ENCODE measurements around the gene GMPR. TPM values are rescaled to one million over a fixed set of nuclear protein-coding genes. Genes with fewer than 3 reads are reported as not detected.

GMPR gene
- polyA plus RNA-seq, 1 experiment, result 8.6 TPM

DNA sequence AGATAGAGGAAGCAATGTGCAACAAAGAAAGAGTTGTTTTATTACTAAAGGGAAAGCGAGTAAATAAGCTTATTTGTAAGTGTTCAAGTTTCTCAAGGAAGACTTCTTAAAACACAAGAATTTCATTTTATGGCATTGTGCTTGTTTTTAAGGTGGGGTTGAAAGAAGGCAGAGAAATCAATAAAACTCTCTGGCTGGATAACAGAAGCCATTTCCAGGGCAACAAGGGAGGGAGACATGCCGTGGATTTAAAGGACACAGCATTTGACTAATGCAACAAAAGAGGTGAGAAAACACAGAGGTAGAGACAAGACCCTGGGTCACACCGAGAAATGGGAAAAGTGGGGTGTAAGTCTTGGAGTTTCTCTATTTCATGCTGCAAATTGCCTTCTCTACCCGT, 28.8 kb upstream of the GMPR start:
- DNase-seq (ENCODE audit: low read depth, low spot score), result no peak
- ChIA-PET POLR2A (no interaction called here), CTCF (interaction anchor here (12.1 kb wide), 1 partner anchor 517 kb away, joined by 143 read pairs; no protein-coding TSS in a partner anchor)

DNA sequence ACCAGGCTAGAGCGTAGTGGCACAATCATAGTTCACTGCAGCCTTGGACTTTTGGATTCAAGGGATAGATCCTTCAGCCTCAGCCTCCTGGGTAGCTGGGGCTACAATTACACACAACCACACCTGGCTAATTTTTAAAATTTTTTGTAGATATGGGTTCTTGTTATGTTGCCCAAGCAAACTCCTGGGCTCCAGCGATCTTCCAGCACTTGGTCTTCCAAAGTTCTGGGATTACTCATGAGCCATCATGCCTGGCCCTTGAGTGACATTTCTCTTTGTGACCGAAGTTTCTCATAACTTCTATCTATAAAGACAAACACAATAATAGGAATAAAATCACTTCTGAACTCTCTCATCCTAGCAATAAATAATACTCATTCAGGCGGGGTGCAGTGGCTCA, 26.1 kb upstream of the GMPR start:
- H3K9me3 ChIP-seq (ENCODE audit: control insufficient read depth, insufficient read depth, low read length), result peaks cover 7% of the 10 kb centered on the region; the same call in 1 of the 2 replicates
- no peak overlapping the region for H3K27ac ChIP-seq (ENCODE audit: low read depth, low read length)
- no peak for DNase-seq (ENCODE audit: low read depth, low spot score)
- H3K27me3 ChIP-seq (ENCODE audit: control insufficient read depth, insufficient read depth, low read length), result no peaks in the 10 kb centered on the region
- H3K4me3 ChIP-seq (ENCODE audit: low read depth, low read length), result no peak overlapping the region
- TF ChIP-seq, protein P1, sequence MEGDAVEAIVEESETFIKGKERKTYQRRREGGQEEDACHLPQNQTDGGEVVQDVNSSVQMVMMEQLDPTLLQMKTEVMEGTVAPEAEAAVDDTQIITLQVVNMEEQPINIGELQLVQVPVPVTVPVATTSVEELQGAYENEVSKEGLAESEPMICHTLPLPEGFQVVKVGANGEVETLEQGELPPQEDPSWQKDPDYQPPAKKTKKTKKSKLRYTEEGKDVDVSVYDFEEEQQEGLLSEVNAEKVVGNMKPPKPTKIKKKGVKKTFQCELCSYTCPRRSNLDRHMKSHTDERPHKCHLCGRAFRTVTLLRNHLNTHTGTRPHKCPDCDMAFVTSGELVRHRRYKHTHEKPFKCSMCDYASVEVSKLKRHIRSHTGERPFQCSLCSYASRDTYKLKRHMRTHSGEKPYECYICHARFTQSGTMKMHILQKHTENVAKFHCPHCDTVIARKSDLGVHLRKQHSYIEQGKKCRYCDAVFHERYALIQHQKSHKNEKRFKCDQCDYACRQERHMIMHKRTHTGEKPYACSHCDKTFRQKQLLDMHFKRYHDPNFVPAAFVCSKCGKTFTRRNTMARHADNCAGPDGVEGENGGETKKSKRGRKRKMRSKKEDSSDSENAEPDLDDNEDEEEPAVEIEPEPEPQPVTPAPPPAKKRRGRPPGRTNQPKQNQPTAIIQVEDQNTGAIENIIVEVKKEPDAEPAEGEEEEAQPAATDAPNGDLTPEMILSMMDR (IDR thresholded peaks at IDR 0.05; ENCODE audit: low read depth, low read length), result no peak
- ChIA-PET CTCF (interaction anchor here (0.8 kb wide), 1 partner anchor 30 kb away, joined by 4 read pairs; no protein-coding TSS in a partner anchor), POLR2A (no interaction called here)

More for the DNA sequence above, 28.8 kb upstream of the GMPR start:
- Histone ChIP-seq H3K27ac (ENCODE audit: low read depth, low read length) (no peak overlapping the region), H3K27me3 (ENCODE audit: control insufficient read depth, insufficient read depth, low read length) (no peaks in the 10 kb centered on the region), H3K9me3 (ENCODE audit: control insufficient read depth, insufficient read depth, low read length) (no peaks in the 10 kb centered on the region), H3K4me3 (ENCODE audit: low read depth, low read length) (no peak overlapping the region)
- TF ChIP-seq, protein P1 (IDR thresholded peaks at IDR 0.05; ENCODE audit: low read depth, low read length), result no peak

DNA sequence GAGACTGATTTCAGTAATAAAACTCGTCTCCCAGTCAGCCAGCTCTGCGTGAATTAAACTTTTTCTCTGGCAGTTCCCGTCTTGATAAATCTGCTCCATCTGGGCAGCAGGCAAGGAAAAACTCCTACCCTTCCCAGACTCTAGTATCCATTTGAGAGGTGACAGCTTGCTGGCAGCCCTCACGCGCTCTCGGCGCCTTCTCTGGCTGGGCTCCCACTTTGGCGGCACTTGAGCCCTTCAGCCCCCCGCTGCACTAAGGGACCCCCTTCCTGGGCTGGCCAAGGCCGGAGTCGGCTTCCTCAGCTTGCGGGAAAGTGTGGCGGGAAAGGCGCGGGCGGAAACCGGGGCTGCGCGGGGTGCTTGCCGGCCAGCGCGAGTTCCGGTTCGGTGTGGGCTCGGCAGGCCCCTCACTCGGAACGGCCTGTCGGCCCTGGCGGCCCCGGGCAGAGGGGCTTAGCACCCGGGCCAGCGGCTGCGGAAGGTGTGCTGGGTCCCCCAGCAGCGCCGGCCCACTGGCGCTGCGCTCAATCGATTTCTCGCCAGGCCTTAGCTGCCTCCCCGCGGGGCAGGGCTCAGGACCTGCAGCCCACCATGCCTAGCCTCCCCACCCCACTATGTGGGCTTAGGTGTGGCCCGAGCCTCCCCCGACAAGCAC, 21.8 kb upstream of the GMPR start:
- TF ChIP-seq, protein P1 (IDR thresholded peaks at IDR 0.05; ENCODE audit: low read depth, low read length), result no peak
- no peaks in the 10 kb centered on the region for H3K27me3 ChIP-seq (ENCODE audit: control insufficient read depth, insufficient read depth, low read length)
- H3K27ac ChIP-seq (ENCODE audit: low read depth, low read length), result no peak overlapping the region
- no peak for DNase-seq (ENCODE audit: low read depth, low spot score)
- POLR2A ChIA-PET, result no interaction called here
- no peak overlapping the region for H3K4me3 ChIP-seq (ENCODE audit: low read depth, low read length)
- peaks cover 13% of the 10 kb centered on the region; the same call in 1 of the 2 replicates for H3K9me3 ChIP-seq (ENCODE audit: control insufficient read depth, insufficient read depth, low read length)
- CTCF ChIA-PET, result interaction anchor here (0.6 to 2.1 kb wide), 4 partner anchors 11 to 34 kb away, joined by 3 to 4 read pairs (median 4); partner anchors contain the start of gene GMPR

DNA sequence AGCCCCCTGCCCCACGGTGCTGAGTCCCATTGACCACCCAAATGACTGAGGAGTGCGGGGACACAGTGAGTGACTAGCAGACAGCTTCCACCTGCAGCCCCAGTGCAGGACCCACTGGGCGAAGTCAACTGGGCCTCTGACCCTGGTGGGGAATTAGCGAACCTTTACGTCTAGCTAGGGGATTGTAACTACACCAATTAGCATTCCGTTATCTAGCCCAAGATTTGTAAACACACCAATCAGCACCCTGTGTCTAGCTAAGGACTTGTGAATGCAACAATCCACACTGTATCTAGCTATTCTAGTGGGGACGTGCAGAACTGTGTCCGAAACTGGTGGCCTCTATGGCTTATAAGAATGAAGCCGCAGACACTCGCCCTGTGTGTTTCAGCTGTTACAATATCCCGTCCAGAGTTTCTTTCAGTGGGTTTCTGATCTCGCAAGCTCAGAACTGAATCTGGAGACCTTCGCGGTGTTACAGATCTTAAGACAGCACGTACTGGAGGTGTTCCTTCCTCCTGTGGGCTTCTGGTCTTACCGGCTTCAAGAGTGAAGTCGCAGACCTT, 21.1 kb upstream of the GMPR start:
- Histone ChIP-seq H3K27me3 (ENCODE audit: control insufficient read depth, insufficient read depth, low read length) (no peaks in the 10 kb centered on the region), H3K27ac (ENCODE audit: low read depth, low read length) (no peak overlapping the region), H3K4me3 (ENCODE audit: low read depth, low read length) (no peak overlapping the region), H3K9me3 (ENCODE audit: control insufficient read depth, insufficient read depth, low read length) (peaks cover 13% of the 10 kb centered on the region; the same call in 1 of the 2 replicates)
- TF ChIP-seq, protein P1 (IDR thresholded peaks at IDR 0.05; ENCODE audit: low read depth, low read length), result no peak
- CTCF ChIA-PET, result interaction anchor here (0.6 to 2.1 kb wide), 4 partner anchors 12 to 69 kb away, joined by 3 to 4 read pairs (median 3); partner anchors contain the start of gene GMPR
- DNase-seq (ENCODE audit: low read depth, low spot score), result no peak
- POLR2A ChIA-PET, result no interaction called here

DNA sequence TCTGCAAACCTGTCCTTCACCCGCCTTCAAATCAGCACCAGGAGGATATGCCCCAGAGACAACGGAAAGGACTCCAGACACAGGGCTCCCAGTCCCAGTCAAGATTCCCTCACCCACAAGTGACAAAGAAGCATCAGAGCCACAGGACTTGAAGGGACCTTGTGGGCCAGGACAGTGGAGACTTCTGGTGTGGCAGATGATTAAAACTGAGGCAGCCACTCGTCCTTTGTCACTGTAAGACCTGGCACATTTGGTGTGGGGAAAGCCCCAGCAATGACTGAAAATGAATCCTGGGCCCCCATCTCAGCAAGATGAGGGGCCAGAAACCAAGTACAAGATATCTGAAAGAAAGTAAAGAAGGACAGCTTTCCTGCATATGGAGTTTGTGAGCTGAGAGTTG, 15.6 kb upstream of the GMPR start:
- no peak for DNase-seq (ENCODE audit: low read depth, low spot score)
- H3K4me3 ChIP-seq (ENCODE audit: low read depth, low read length), result no peak overlapping the region
- no peaks in the 10 kb centered on the region for H3K27me3 ChIP-seq (ENCODE audit: control insufficient read depth, insufficient read depth, low read length)
- ChIA-PET POLR2A (no interaction called here), CTCF (no interaction called here)
- H3K9me3 ChIP-seq (ENCODE audit: control insufficient read depth, insufficient read depth, low read length), result peaks cover 8% of the 10 kb centered on the region; the same call in 1 of the 2 replicates
- TF ChIP-seq, protein P1 (IDR thresholded peaks at IDR 0.05; ENCODE audit: low read depth, low read length), result no peak
- no peak overlapping the region for H3K27ac ChIP-seq (ENCODE audit: low read depth, low read length)
